Subcutaneous adipose tissue (tissue), 4 donors: ENCODE measurements around the gene SCN1A. TPM values are rescaled to one million over a fixed set of nuclear protein-coding genes. Genes with fewer than 3 reads are reported as not detected.

ENCODE experiments used
- total RNA-seq, 4 donors: library from RNA; depleted of rRNA; stranded (reverse); fragments of >200 nt; gene quantifications; one replicate each; pipeline ENCODE4 v1.1.0, GENCODE V29; 2016
- TF ChIP-seq, protein P1 (sequence below): fragments of 450-650 bp; IDR thresholded peaks from one replicate; pipeline ENCODE4 v1.5.1; 2016; ENCODE audit warnings: low read depth, mild to moderate bottlenecking, control low read depth, antibody characterized with exemption, moderate library complexity

The SCN1A gene
- total RNA-seq, 4 donors from 2014 or later = not detected

- TF ChIP-seq, protein P1, sequence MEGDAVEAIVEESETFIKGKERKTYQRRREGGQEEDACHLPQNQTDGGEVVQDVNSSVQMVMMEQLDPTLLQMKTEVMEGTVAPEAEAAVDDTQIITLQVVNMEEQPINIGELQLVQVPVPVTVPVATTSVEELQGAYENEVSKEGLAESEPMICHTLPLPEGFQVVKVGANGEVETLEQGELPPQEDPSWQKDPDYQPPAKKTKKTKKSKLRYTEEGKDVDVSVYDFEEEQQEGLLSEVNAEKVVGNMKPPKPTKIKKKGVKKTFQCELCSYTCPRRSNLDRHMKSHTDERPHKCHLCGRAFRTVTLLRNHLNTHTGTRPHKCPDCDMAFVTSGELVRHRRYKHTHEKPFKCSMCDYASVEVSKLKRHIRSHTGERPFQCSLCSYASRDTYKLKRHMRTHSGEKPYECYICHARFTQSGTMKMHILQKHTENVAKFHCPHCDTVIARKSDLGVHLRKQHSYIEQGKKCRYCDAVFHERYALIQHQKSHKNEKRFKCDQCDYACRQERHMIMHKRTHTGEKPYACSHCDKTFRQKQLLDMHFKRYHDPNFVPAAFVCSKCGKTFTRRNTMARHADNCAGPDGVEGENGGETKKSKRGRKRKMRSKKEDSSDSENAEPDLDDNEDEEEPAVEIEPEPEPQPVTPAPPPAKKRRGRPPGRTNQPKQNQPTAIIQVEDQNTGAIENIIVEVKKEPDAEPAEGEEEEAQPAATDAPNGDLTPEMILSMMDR = no peak
Measured at GRCh38 chr2:166157578-166157977, 29.8 kb upstream of the SCN1A start.

GRCh38 chr2:166156985-166157490 lies 29.2 kb upstream of the SCN1A start:
- TF ChIP-seq, protein P1 = no peak

GRCh38 chr2:166155589-166155988 lies 27.8 kb upstream of the SCN1A start:
- TF ChIP-seq, protein P1 = no peak

DNA sequence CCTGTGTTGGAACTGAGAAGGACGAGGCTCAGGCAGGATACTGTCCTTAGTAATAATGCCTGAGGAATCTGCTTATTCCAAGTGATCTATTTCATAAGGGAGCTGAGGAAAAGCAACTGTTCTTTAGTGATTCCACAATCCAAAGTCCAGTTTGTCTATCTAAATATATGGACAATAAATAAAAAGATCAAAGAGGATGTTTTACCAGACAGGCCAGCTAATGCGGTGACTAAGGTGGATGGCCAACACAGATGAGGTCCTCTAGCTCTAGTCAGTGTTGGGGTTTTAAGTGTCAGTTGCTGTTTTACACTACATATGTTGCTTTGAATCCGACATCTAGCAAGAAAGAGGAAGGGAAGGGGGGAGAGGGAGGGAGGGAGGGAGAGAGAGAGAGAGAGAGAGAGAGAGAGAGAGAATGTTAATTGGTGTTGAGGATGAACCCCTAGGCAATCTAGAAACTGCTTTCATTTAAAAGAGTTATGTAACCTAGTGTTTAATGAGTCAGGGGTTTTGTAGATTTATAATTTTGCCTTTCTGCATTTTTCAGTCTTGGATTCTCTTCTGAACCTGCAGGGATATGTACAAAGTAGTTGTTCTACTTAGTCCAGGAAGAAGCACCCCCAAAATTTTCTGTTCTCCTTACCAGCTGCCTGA lies 27.0 kb upstream of the SCN1A start:
- TF ChIP-seq, protein P1 = no peak

DNA sequence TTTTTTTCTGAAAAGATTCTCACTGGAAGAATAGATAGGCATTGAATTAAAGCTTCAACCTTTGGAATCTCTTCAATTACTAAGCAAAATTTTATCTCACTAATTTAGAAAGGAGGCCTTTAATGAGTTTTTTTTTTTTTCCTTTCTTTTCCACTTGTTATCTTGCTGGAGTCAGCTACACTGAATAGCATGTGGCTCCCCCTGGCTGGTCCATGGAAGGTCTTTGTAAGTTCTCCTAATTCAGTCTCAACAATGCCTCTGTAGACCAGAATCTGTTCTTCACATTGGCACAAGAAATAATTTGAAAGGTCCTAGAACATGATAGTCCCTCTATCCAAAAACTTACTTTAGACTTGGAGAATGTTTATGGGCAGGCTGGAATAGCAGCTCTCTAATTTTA lies 24.2 kb upstream of the SCN1A start:
- TF ChIP-seq, protein P1 = no peak

DNA sequence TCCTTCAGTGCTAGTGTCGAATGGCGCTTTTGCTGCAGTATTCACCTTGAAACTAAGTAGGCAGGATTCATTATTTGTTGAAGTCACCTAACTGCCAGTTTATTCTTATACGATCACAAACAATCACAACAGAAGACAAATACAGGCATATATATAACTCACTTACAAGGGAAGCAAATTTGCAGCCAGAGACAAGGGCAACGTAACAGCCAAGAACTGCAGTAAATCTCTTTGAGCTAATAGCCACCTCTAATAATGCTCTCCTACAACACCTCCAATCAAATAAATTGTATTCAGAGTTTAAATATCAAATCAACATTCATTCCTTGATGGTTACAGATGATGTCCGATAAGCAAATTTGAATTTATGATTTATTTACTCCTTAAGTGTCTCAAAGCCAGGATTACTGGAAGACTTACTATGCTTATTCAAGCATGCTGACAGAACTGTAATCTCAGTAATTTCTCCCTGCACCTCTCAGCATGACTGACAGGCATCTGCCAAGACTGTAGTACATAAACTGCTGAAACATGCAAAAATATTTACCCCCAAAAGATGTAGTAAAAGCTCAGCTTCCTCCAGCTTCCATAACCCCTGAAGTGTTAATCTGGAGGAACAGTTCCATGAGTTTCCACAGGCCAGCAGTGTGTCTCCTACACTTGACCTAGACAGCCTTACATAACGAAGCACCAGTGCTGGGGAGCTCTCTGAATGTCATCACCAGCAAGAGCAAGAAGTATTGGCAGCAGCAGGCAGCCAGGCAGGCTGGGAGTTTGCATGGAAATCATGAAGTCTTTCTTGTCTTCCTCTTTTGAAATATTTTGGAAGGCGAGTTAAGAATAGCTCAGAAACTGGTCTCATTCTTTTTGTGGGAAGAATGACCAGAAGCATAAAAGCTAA lies 20.9 kb upstream of the SCN1A start:
- TF ChIP-seq, protein P1 = no peak

- TF ChIP-seq, protein P1 = no peak
Measured at GRCh38 chr2:166147883-166148282, 20.1 kb upstream of the SCN1A start.
